ENCODE measurements around the gene ABCA8.
"Not testable (repeated sequence)": the region's sequence is repeated elsewhere in the genome, so short reads cannot be mapped to it uniquely, and the experiment has no call there.

ABCA8 gene

GRCh38 chr17:68824185-68824584 lies 131.0 kb downstream of the ABCA8 start:
- DNase-seq (ENCODE audit: low spot score), result not testable (repeated sequence)

- DNase-seq (ENCODE audit: low spot score), result no peak
Observed at GRCh38 chr17:68822719-68823289, 132.4 kb downstream of the ABCA8 start.

- DNase-seq (ENCODE audit: low spot score), result peak; percentile 92
Observed at GRCh38 chr17:68821860-68822696, 133.1 kb downstream of the ABCA8 start.

GRCh38 chr17:68820825-68821481 lies 134.2 kb downstream of the ABCA8 start:
- no peak for DNase-seq (ENCODE audit: low spot score)

GRCh38 chr17:68820476-68820824 lies 134.7 kb downstream of the ABCA8 start:
- DNase-seq (ENCODE audit: low spot score), result no peak

GRCh38 chr17:68819465-68819864 lies 135.7 kb downstream of the ABCA8 start:
- DNase-seq (ENCODE audit: low spot score), result no peak

All from RKO (cell line).